ENCODE measurements around the gene APLN.
A peak's percentile ranks its signal among the peaks of the same experiment; 100 is the strongest.

Gene APLN, protein sequence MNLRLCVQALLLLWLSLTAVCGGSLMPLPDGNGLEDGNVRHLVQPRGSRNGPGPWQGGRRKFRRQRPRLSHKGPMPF

GRCh38 chrX:129654652-129655546, at the start of gene APLN:
TSS of gene APLN (minus strand) at chrX:129654956. CDS start at chrX:129654630, 326 bp downstream.
- DNase-seq = no peak

GRCh38 chrX:129704491-129704890, 49.7 kb upstream of the APLN start:
- DNase-seq = no peak

GRCh38 chrX:129701624-129702069, 46.9 kb upstream of the APLN start:
- DNase-seq = no peak

DNA sequence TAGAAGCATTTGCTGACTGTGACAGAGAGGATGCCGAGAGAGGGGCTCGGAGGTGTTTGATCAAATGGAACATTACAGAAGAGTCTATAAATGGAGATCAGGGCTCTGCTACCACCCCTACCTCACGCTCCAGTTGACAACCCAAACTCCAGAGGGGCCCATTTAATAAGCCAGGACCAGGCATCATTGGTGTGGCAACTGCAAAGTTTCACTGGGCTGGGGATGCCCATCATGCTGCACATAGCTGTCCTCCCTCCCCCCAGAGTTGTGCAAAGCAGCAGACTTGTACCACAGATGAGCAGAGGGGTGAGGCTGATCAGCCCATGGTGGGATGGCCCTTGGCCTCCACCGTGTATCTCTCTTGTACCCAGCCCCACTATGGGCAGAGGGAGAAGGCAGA, 45.8 kb upstream of the APLN start:
- DNase-seq = no peak

- DNase-seq = no peak
Measured at GRCh38 chrX:129698150-129698549, 43.4 kb upstream of the APLN start.

DNA sequence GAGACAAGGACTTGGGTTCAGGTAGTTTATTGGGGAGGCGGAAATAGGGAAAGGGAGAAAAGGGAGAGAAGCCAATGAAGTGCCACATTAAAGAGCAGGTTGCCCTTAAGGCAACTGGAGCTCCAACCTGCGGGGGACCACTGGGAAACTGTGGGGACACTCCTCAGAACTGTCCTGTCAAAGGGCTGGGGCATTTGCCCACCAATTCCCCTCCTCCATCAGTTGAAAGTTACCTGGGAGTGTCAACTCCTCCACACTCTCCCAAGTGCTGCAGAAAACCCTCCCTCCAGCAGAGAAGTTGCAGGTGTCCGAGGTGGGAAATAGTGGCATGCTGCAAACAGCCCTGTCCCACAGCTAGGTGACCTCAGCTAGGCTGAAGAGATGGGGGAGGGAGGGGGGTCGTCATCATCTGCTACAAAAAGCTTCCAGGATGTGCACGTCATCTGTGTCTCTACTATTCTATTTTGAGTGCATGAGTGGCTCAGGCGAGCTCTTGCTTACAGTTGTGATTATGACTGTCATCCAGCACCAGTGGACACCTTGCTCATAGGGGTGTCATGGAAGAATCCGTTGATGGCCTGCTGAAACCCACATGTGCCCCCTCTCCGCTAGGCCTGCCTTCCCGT, 42.6 kb upstream of the APLN start:
- no peak for DNase-seq

- DNase-seq = no peak
Measured at GRCh38 chrX:129696463-129697155, 41.9 kb upstream of the APLN start.

GRCh38 chrX:129695937-129696336, 41.2 kb upstream of the APLN start:
- no peak for DNase-seq

GRCh38 chrX:129695535-129695934, 40.8 kb upstream of the APLN start:
- no peak for DNase-seq

DNA sequence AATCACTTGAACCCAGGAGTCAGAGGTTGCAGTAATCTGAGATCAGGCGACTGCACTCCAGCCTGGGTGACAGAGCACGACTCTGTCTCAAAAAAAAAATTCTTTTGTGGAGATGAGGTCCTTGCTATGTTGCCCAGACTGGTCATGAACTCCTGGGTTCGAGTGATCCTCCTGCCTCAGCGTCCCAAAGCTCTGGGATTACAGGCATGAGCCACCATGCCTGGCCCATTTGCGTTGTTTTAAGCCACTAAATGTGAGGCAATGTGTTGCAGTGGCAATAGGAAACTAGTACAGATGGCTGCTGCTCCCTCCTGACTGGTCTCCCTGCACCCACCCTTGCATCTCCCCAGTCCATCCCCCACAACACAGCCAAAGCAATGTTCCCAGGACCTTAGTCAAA, 40.0 kb upstream of the APLN start:
- DNase-seq = no peak

DNA sequence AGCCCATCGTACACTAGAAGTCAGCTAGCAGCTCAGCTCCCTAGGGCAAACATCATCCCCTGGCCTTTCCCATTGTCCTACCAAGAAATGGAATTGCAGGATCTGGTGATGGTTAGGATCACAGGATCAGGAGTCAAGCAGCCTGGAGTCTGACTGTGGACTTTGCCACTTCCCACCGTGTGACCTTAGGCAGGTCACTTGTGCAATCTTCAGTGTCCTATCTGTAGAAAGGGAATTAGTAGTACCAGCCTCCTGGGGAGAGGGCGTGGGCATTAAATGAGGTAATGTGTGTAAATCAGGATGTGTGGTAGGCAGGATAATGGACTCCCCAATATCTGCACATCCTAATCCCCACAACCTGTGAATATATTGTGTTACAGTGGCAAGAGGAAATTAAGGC, 38.6 kb upstream of the APLN start:
- no peak for DNase-seq

GRCh38 chrX:129690435-129690834, 35.7 kb upstream of the APLN start:
- no peak for DNase-seq

GRCh38 chrX:129689796-129690195, 35.0 kb upstream of the APLN start:
- DNase-seq = no peak

DNA sequence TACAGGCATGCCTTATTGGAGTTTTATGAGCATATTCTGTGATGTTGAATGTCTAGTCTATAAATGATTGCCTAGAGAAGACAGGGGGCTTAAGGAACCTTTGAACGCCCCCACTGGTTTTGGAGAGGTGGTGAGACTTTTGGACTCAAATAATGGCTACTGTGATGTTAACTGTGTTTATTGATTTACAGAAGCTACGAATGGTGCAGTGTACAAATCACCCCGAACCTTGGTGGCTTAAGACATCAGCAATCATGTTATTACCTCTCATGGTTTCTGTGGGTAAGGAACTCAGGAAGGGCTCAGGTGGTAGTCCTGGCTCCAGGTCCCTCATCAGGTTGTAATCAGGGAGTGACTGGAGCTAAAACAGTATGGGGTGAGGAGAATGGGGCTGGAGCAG, 33.3 kb upstream of the APLN start:
- no peak for DNase-seq

DNA sequence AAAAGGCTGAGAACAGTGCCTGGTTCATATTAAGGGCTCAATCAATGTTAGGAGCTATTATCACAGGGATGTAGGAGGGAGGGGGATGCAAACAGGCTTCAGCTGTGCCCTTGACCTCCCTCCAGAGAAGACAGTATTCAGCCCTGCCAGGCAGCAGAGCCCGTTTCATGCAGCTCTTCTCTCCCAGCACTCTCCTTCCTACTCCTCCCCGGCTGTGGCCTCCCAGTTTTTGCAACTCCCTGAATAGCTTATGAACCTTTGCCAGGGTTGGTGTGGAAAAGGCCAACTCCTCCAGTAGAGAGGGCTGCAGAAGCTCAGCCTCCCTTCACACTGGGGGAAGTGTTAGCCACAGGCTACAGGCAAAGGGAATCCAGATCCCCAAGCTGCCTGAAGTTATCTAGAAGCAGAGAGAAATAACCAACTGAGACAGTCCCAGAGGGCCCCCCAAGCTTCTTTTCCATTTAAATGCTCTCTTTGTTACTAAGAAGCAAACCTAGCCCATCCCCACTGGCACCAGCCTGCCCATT, 31.7 kb upstream of the APLN start:
- DNase-seq = no peak

- DNase-seq = no peak
Measured at GRCh38 chrX:129682979-129683378, 28.2 kb upstream of the APLN start.

DNA sequence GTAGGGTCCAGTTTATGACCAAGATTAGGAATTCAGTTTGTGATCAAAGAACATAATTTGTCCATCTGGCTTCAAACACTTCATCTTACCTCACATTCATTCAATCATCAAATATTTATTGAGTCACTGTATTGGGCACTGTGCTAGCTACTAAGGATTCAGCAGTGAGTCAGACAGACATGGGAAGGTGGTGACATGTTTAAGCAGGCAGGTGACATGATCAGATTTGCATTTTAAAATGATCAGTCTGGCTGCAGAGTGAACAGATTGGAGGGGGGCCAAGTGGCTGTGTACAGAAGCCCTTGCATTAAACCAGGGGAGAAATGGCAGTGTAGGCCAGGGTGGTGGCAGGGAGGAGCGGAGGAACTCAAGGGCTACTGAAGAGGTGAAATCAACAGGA, 25.1 kb upstream of the APLN start:
- DNase-seq = no peak

DNA sequence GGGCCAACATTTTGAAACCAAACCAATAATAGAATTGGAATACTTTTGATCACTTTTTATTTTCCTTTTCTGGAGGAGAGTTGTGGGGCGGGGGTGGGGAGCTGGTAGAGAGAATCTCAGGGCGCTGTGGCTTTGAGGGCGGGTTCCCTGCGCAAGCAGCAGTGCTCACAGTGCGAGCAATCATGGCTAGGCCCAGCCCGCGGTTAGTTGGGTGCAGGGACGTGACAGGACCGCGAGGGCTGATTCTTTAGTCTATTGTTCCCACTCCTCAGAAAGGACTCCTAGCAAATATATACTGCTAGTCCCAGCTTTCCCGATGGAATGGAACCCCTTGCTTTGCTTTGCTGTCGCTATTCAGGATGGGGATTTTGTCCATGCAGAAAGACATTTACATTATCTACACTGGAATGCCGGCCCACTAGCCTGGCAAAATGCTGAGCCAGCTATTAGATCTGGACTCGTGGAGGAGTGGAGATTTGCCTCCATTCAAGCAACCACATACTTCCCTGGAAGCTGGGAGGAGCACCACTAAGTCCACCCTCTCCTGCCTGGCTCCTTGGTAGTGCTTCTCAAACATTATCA, 23.9 kb upstream of the APLN start:
- peak; percentile 58 for DNase-seq

DNA sequence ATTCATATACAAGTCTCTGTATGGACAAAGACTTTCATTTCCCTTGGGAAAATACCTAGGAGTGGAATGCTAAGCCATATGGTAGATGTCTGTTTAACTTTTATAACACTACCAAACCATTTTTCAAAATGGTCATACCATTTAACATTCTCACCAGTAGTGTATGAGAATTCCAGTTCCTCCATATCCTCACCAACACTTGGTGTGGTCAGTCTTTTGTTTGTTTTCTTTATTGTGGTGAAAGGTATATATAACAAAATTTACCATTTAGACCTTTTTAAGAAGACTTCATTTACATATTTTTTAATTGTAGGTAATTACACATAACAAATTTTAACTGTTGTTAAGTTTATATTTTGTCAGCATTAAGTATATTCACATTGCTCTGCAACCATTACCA, 12.7 kb upstream of the APLN start:
- DNase-seq = no peak

DNA sequence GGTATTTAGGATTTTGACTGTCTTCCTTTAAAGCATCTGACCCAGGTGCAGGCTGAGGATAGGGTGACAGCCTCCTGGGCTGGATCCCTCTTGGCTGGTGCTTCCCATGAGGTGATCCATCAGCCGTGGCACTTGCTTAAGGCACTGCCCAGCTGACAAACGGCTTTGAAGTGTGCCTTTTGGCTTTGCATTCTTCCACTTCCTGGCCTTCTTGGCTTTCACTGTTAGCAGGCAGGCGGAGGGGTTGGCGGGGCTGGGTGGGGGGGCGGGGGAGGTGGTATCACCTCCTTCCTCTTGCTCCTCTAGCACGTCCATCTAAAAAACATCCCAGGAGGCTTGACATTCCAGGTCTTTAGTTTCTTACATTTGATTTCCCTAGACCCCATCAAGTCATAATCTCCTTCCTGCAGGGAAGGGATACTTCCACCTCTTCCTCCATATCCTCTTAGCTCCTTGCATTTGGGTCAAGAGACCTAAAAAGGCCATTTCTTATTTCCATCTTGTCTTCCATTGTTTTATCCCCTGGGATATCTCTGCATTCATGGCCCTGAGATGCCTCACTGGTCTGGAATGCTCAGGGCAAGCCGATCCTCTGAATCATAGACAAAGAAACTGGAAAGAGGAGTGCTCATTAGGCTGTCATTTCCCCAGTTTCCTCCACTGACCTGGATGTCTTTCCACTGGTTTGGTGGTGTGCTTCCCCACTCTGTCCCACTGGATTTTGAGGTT, 11.3 kb upstream of the APLN start:
- DNase-seq = no peak

DNA sequence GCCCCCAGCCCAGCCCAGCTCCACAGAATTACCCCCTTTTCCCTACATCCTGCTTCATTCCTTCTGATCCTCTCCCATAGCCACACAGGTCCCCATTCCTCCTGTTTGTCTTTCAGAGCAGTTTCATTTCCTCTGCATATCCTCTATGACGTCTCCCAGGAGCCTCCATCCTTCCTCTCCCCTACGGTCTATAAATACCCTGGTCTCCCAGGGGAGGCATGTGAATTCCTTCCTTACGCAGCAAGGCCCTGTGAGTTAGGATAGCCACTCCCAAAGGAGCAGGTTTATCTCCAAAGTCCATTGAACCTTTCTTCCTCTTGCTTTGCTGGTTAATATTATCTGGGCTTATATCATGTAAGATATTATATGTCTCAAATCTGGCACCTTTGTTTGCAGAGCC, 8.4 kb upstream of the APLN start:
- no peak for DNase-seq

DNA sequence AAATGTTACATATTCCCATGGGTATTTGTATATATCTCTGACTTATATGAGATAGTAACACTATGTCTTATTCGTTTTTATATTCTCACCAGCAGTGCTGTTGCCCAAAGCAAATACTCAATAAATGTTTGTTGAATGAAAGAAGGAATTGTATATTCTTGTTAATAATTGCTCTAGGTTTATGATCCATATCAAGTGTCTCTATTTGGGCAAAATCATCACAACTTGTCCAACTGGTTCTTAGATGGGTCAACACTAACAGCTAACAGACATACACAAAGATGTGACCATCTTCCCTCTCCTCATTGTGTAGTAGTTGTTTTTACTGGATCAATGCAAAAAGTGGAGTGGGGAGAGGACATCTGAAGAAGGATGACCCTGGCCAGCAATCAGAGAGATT, 6.6 kb upstream of the APLN start:
- DNase-seq = no peak
